Measurements from ENCODE around the gene CIAO2A.
"Not testable (repeated sequence)": the region's sequence is repeated elsewhere in the genome, so short reads cannot be mapped to it uniquely, and the experiment has no call there.

CIAO2A gene

DNA sequence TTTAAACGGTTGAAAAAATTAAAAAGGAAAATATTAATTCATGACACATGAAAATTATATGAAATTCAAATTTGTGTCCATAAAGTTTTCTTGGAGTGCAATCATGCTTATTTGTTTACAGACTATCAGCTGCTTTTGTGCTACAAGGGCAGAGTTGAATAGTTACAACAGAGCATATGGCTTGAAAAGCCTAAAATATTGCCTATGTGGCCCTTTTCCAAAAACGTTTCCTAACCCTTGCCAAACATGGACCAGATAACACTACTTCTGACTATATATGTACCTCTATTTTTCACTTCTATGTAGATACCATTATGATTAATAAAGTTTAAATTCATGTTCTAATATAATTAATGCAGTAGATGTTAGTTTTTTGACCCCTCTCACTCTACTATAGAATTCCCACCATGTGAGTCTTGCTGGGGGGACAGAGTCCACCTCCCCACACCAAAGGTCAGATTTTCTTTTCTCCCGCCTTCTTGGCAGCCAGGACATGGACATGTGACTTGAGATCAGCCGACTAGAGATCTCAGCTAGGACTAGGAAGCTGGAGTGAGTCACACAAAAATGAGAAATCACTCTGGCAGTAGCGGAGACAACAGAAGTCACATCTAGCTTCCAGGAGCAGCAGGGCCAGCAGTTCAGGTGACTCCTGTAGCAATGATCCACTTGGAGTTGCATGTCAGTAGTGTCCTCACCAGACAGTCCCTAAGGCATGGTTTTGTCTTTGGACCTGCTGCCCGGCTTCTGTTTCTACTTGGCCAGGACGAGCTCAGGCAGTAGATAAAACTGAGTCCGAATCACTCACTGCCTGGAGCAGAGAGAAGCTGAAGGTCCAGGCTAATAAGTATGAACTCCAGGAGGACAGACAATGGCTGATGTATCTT is 22.4 kb downstream of the CIAO2A start:
- peak; percentile 46 for DNase-seq

DNA sequence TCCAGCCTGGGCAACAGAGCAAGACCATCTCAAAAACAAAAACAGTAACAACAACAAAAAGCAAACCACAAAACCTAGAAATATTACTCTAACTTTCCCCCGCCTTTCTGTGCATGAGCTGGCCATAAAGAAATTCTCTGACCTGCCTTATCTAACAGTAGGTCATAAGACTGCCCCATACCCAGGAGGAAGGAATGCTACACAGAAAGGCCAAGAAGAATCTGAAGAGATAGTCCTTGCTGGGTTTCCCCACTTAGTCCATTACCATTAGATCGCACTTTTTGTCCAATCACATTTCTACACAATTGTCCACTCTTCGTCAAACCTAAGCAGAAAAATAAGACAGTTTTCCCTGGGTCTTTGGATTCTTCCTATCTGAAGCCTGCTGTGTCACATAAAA is 23.5 kb downstream of the CIAO2A start:
- DNase-seq: no peak

DNA sequence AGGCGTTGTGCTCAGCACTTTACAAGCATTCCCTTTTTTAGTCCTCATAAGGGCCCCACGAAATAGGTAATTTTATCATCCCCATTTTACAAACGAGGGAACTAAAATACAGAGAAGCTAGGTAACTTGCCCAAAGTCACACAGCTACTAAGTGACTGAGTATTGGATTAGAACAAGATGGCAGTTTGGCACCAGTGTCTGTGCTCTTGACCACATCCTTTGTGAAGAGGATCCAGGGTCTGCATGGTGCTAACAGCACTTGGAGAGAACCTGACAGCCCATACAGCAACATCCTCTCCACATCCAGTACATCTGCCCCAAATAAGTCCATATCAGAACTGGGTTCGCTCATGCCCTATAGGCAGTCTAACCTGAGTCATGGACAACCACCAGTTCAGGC is 25.5 kb downstream of the CIAO2A start:
- no peak for DNase-seq

DNA sequence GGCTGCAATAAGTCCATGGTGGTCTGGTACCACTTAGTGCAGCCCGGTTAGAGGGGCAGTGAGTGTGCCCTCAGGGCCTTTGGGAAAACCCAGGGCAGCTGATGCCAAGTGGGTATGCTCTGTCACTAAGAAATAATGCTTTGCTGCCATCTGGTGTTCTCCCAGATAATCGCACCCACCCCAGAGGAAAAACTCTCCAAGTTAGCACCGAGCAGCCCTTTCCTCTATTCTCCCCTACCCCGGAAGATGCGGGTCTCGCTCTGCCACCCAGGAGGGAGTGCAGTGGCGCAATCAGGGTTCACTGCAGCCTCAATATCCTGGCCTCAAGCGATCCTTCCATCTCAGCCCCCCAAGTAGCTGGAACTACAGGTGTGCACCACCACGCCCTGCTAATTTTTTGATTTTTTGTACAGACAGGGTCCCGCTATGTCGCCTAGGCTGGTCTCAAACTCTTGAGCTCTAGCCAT is 26.0 kb downstream of the CIAO2A start:
- DNase-seq: peak; percentile 68

DNA sequence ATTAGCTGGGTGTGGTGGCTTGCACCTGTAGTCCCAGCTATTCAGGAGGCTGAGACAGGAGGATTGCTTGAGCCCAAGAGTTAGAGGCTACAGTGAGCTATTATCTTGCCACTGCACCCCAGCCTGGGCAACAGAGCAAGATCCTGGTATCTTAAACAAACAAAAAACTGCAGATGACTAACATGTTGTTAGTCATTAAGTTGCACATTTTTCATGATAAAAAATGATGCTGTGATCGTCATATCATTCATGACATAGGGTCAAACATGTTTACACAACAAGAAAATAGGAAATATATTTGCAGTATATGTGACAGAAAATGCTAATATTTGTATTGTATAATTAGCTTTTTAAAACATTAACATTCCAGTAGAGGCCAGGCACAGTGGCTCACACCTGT is 27.2 kb downstream of the CIAO2A start:
- no peak for DNase-seq

DNA sequence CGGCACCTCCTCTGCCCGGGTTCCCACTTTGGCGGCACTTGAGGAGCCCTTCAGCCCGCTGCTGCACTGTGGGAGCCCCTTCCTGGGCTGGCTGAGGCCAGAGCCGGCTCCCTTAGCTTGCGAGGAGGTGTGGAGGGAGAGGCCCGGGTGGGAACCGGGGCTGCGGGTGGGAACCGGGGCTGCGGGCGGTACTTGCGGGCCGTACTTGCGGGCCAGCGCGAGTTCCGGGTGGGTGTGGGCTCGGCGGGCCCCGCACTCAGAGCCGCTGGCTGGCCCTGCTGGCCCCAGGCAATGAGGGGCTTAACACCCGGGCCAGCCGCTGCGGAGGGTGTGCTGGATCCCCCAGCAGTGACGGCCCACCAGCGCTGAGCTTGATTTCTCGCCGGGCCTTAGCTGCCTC is 32.9 kb downstream of the CIAO2A start:
- DNase-seq: no peak

DNA sequence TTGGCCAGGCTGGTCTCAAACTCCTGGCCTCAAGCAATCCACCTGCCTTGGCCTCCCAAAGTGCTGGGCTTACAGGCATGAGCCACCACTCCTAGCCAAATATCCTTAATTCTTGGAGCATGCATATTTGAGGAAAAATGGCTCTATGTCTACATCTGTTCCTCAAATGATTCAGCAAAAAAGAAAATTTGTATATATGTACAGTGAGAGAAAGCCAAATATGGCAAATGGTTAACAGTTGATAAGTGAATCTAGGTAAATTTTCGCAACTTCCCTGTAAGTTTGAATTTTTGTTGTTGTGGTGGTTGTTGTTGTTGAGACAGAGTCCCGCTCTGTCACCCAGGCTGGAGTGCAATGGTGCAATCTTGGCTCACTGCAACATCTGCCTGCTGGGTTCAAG is 34.5 kb downstream of the CIAO2A start:
- not testable (repeated sequence) for DNase-seq

DNA sequence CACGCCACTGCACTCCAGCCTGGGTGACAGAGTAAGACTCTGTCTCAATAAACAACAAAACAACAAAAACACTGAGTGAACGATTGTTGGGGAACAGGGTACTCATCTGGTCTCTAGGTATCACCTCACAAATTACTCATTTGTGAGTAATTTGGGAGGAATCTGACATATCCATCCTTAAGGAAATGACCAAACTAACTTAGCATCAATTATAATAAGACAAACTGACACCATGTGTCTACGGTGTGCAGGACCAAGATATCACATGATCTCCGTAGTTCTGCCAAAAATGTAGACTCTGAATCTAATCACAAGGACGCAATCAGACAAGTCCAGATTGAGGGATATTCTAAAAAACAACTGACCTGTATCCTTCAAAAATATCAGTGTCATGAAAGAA is 35.4 kb downstream of the CIAO2A start:
- no peak for DNase-seq

DNA sequence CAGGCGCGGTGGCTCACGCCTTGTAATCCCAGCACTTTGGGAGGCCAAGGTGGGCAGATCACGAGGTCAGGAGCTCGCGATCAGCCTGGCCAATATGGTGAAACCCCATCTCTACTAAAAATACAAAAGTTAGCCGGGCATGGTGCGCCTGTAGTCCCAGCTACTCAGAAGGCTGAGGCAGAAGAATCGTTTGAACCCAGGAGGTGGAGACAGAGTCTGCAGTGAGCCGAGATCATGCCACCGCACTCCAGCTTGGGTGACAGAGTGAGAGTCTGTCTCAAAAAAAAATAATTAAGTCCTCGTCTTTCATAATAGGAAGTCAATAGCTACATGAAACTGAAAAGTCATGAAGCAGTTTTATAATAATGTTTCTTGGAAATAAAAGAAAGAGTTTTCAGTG is 40.0 kb downstream of the CIAO2A start:
- not testable (repeated sequence) for DNase-seq

DNA sequence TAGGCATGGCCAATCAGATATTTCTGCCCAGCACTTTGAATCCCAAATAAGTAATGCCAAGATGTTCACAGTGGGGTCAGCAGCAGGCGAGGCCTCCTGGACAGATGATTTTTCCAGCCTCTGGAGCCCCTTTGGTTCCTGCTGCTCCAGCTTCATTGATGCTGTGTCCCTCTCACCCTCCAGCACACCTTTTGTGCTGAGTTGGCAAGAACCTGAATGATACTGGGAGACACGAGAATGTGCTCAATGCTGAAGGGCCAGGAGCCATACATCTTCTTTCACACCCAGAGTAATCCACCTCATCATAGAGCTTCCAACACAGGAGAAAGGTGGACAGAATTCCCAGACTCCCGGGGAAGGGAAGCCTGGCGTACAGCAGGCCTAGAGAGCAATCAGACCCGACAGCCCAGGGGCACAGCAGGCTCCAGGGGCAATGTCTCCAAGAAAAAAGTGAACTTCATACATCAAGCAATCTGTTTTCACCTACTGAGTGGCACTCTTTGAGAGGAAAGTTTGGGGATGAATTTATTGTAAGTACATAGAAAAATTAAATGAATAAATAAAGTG is 40.6 kb downstream of the CIAO2A start:
- no peak for DNase-seq

DNA sequence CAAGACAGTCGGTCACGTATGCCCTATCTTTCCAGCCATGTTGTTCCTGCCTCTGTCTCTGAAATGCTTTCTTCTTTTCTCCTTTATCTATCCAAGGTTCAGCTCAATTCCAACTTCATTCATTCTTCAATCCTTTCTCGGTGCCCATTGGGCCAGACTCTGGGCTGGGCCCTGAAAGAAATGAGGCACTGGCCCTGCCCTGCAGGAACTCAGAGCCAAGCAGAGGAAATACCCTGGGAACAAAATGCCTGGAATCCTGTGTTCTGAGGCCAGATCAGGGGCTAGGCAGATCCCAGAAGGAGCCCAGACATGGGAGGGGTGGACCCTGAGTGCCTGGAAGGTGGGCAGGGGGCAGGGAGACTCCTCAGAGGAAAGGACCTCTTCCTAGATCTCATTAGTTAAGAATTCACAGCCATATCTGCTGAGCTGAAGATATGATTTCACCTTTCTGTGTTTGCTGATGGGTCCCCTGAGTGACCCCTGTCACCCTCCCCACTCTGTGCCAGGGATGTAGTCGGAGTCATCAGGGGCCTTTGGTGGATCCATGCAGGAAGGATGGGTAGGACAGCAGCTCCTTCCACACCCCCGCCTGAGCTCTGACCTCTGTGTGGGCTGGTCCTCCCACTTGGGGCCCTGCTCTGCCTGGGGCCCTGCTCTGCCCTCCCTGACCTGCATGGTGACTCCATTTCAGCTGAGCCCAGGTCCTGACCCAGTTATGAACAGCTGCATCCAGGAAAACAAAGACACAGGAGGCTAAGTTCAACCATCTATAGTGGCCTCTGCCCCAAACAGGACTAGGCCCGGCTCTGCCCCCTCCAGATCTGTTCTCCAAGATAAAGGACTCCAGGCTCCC is 42.0 kb downstream of the CIAO2A start:
- no peak for DNase-seq

DNA sequence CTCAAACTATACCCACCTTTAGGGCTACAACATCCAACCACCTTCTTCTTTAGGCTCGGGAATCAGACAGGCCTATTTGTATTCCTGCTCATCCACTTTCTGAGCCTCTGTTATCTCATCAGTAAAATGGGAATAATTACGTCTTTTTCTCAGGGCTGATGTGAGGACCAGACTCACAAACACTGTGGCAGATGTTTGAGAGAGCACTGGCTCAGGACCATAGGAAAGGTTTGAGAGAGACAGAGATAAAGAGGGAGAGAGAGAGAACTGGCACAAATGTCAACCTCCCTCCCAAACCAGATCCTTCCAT is 42.6 kb downstream of the CIAO2A start:
- no peak for DNase-seq

DNA sequence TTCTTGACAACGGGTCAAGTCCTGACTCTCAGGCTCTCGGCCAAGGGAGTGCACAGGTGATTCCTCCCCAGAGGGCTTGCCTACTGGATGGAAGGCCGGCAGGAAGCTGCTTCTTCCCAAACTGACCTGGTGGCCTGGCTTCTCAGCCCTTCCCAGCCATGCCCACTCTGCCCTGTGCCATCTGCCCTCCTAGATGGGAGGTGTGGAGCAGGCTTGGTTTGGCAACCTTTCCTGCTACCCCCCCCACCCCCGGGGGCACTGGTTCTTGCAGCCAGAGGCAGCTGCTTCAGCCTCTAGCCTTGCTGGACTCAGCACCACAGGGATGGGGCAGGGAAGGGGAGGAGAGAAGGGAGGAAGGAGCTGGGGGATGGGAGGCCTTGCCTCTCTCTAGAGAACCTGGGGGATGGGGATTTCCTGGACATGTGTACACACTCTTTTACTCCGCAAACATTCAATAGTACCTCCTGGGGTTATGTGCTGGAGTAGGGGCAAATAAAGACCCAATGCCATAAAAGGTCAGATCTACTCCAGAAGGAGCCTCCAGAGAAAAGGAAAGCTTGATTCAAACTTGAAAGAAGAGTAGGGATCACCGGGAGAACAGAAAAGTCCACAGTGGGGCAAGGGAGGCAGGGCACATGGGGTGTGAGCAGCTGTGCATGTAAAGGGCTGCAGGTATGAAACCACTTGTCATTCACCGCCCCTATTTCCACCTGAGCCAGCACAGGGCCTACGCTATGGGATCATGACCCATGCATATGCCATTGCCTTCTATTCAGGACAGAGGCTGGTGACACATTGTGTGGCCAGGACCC is 43.2 kb downstream of the CIAO2A start:
- peak; percentile 25 for DNase-seq

DNA sequence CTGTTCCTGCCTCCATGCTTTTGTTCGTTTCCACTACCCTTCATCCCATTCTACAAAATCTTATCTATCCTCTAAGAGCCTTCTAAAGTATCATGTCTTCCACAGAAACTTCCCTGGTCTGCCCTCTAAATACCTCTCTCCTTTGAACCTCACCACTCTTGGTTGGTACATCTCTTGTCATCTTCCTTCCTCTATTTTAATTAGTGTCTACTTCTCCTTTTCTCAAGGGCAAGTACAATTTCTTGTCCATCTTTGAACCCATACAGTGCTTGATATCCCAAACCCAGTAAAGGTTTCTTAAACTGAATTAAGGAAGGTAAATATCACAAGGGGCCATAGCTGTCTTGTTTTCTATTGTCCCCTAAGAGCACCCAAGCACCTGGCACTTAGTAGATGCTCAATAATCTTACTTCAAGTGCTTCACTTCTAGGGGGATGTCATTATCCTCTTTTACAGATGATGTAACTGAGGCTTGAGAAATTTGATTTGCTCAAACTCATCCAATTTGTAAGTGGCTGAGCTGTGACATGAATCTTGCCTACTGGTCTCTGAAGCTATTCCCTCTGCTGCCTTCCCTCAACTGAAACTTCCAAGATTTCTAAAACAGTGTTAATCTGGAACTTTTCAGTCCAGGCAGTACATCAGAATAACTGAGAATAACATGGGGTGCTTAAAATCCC is 44.7 kb downstream of the CIAO2A start:
- DNase-seq: no peak

DNA sequence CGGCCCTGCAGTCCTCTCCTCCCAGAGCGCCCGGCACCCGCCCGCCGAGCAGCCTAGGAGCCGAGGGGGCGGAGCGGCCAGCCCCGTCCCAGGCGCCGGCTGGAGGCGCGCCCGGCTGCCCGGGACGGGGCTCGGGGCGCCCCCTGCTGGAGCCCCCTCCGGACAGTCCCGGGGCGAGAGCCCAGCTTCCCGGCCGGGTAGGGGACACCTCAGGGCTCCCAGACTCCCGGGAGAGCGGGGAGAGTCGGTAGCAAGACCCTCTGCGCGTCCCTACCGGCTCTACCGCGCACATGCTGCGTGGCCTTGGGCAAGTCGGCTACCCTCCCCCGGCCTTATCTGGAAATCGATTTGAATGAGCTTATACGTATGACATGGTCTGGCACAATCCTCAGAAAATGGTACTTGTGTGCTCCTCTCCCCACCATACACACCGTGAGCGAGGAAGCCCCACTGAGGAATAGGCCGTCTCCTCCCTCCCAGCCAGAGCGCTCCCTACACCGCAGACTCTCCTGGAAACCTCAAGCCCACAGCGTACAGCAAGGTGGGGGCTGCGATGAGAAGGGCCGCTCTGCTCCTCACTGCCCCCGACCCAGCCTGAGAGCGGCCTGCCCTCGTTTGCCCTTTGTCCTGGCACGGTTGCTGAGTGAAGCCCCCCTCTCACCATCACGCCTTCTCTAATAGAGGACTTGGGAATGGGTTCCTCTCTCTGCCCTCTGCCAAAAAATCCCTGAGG is 47.1 kb downstream of the CIAO2A start, which contains the start of gene DAPK2:
Gene DAPK2 (minus strand): TSS at position 65 of the 733 bp plus-strand sequence. CDS start 6,224 bp downstream, outside the sequence.
- peak; percentile 76 for DNase-seq

DNA sequence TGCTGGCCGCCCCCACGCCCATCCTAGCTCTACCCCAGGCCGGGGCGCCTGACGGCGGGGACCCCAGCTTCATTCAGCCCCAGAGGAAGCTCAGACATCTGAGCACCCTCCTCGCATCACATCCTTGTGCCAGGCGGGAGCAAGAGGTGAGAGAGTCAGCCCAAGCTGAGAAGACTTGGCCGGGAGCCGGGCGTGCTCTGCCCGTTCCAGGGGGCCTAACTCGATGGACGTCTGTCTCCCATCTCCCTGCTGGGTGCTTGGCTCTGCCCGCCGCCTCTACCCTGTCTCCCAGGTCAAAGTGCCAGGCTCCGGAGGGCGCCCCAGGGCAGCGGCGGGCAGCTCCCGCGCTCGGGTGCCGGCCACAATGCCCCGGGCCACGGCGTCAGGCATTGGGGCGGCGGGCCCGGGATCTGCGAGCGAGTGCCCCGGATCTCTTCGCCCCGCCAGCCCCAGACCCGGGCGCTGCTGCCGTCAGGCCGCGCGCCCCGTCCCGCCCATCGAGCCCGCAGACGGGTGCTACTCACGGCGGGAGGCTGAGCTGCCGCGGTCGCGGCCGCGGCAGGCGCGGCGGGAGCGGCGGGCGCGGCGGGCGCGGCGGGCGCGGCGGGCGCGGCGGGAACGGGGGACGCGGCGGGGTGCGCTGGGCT is 47.7 kb downstream of the CIAO2A start:
- peak; percentile 17 for DNase-seq

DNA sequence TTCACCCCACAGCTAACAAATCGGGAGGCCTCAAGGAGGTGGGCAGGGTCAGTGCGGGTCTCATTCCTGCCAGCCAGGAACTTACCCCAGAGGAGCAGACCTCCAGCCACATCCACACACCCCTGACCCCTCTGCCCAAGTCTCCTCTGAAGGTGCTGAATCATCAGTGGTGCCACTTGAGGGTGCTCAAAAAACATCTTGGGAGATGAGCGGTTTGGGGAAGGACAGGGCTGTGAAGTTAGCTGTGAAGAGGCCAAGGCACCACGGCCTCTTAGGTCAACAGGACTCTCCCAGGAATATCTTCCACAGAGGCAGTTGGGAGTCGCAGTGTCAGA is 48.6 kb downstream of the CIAO2A start:
- no peak for DNase-seq

DNA sequence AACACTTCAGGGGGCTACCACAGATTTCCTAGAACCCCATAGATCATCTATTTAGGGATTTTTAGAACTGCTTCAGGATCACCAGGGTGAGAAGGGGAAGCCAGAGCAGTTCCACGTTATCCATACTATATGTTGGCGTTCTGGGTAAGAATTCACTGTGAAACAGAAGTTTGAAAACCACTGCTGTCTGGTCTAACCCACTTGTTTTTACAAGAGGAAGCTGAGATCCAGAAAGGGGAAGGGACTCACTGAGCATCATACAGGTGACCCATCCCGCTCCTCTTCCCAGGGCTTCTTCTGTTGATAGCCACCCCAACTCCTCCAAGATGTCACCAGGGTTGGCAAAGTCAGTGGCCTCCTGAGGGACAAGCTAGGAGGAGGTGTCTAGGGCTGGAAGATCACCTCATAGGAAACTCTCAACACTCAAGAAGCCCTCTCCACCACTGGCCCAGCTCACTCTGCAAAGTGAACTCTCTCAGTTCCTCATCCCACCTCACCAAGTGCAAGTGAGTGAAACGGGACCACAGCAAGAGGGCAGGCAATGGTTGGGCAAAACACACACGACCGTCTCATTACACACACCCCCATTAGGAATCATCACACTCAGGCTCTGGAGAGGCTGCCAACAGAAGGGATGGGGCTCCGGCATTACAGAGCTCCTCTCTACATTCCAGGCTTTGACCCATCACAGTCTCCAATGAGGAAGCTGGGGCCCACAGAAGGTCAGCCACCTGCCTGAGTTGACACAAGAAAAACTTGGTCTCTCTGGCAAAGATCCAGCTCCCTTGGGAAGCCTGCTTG is 49.1 kb downstream of the CIAO2A start:
- DNase-seq: no peak

DNA sequence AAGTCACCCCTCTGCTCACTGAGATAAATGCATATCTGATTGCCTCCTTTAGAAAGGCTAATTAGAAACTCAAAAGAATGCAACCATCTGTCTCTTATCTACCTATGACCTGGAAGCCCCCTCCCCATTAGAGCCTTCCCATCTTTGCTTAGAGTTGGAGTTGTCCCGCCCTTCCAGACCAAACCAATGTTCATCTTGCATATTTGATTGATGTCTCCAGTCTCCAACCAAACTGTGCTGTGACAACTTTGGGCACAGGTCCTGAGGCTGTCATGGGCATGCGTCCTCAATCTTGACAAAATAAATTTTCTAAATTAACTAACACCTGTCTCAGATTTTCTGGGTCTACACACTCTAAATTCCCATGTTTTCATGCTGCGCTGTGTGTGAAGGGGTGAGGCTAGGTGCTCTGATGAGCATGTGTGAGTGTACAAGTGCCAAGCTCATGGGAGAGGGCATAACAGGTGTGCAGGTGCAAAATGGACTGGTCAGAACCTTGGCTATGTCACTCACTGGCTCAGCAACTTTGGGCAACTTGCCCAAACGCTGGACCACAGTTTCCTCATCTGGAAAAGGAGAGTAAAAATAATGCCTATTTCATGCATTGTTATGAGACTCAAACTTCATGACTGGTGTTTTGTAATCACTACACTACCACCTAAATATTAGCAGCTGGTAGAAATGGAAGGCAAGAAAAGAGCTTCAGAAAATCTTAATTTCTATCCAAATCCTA is 54.6 kb downstream of the CIAO2A start:
- no peak for DNase-seq

Data from fibroblast of skin of scalp (primary cell).